ENCODE data around the gene APBA2. TPM values are rescaled to one million over a fixed set of nuclear protein-coding genes. Genes with fewer than 3 reads are reported as not detected.

The APBA2 gene
- total and polyA plus RNA-seq, 2 of the 4 experiments (the other 2 are of a cell fraction): 21.7 to 33.0 TPM

DNA sequence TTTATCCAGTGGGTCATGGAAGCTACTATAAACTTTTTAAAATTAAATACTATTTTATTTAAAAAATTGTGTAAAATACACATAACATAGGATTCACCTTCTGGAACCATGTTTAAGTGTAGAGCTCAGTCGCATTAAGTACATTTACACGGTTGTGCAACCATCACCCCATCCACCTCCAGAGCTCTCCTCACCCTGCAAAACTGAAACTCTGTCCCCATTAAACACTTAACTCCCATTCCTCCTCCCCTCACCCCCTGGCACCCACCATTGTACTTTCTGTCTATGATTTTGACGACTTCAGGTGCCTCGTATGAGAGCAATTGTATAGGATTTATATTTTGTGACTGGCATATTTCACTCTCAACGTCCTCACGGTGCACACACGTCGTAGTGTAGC lies 70.7 kb downstream of the APBA2 start:
- no peak overlapping the region for H3K23ac ChIP-seq (ENCODE audit: low read depth, low read length)
- H4K5ac ChIP-seq (ENCODE audit: low read depth, low read length): no peak overlapping the region
- peak overlapping the region; percentile 22 for H3K4ac ChIP-seq (ENCODE audit: low read depth, low read length)
- H3K79me1 ChIP-seq (ENCODE audit: low read depth in 1 of 2, low read length in 2 of 2): peaks cover 23 to 58% of the 10 kb centered on the region in 2 experiments; a peak in 3 of 4 replicates
- CTCF ChIA-PET: interaction anchor here (1.6 kb wide), 1 partner anchor 36 kb away, joined by 4 read pairs; no protein-coding TSS in a partner anchor
- no peak overlapping the region for H3K56ac ChIP-seq (ENCODE audit: extremely low read depth, insufficient read depth, low read length)
- H3K4me3 ChIP-seq (ENCODE audit: insufficient read depth, low read depth, low read length): no peak overlapping the region
- intact Hi-C loops (cut with micrococcal nuclease): no loop called here
- peak overlapping the region; percentile 27 for H2BK5ac ChIP-seq (ENCODE audit: low read depth, low read length, poor library complexity, severe bottlenecking)
- no peak overlapping the region for H3K27ac ChIP-seq (ENCODE audit: insufficient read depth, low read length)
- peak overlapping the region; percentile 56; the same call in 1 of the 2 replicates for H2BK120ac ChIP-seq (ENCODE audit: low read depth, low read length)
- dilution Hi-C loops (cut with HindIII; ENCODE audit: low sequenced_read_pairs, unreplicated experiment): no loop called here
- no peak overlapping the region for H2AFZ ChIP-seq (replicated peaks; ENCODE audit: low read length, poor library complexity)
- H2BK20ac ChIP-seq (ENCODE audit: low read depth, low read length): peak overlapping the region; percentile 2; the same call in 1 of the 2 replicates
- no peak overlapping the region for H3K9ac ChIP-seq (ENCODE audit: low read depth, low read length)
- no CpG with 5 or more reads among the region's 8 CpGs for WGBS, 2 experiments (ENCODE audit: extremely low coverage in 2 of 2, insufficient read length in 1 of 2)
- H3K14ac ChIP-seq (replicated peaks; ENCODE audit: low read depth, low read length): peak overlapping the region; percentile 57; the same call in 1 of the 2 replicates
- no TSS peak for BruUV-seq (replicated peaks)
- ATAC-seq (ENCODE audit: low read depth): no peak
- peak overlapping the region; percentile 96 for H2AK5ac ChIP-seq (ENCODE audit: low read depth, low read length)
- DNase-seq: no peak
- peak overlapping the region; percentile 60; the same call in 2 of the 3 replicates for H2BK15ac ChIP-seq (ENCODE audit: low read depth, low read length)
- H4K20me1 ChIP-seq (ENCODE audit: insufficient read depth, low read length): no peaks in the 10 kb centered on the region
- no peak overlapping the region for H3K4me2 ChIP-seq (ENCODE audit: low read depth, low read length)
- H3K27me3 ChIP-seq (ENCODE audit: control insufficient read depth, insufficient read depth, low read length): no peaks in the 10 kb centered on the region
- no peak overlapping the region; the same call in 1 of the 2 replicates for H3K18ac ChIP-seq (ENCODE audit: low read depth, low read length)
- peaks cover 15% of the 10 kb centered on the region for H3K4me1 ChIP-seq (ENCODE audit: control insufficient read depth, insufficient read depth, low read length)
- 0 out of 2 replicates have a peak overlapping the region, but pooled peaks have one; percentile 6 for H4K91ac ChIP-seq (ENCODE audit: insufficient read depth, low read depth, low read length)
- no peak overlapping the region; a peak in 2 of 4 replicates for H4K8ac ChIP-seq (ENCODE audit: low read depth in 2 of 2, low read length in 2 of 2)
- in situ Hi-C loops (cut with MboI; ENCODE audit: low sequenced_read_pairs): no loop called here
- no peaks in the 10 kb centered on the region for H3K36me3 ChIP-seq (ENCODE audit: control insufficient read depth, insufficient read depth, low read length)
- H3K9me1 ChIP-seq (ENCODE audit: insufficient read depth, low read length): peaks cover 27% of the 10 kb centered on the region
- H2AK9ac ChIP-seq (replicated peaks; ENCODE audit: low read depth, low read length, poor library complexity): no peak overlapping the region
- POLR2A ChIA-PET (ENCODE audit: unreplicated experiment): no interaction called here
- TF ChIP-seq, protein P1, sequence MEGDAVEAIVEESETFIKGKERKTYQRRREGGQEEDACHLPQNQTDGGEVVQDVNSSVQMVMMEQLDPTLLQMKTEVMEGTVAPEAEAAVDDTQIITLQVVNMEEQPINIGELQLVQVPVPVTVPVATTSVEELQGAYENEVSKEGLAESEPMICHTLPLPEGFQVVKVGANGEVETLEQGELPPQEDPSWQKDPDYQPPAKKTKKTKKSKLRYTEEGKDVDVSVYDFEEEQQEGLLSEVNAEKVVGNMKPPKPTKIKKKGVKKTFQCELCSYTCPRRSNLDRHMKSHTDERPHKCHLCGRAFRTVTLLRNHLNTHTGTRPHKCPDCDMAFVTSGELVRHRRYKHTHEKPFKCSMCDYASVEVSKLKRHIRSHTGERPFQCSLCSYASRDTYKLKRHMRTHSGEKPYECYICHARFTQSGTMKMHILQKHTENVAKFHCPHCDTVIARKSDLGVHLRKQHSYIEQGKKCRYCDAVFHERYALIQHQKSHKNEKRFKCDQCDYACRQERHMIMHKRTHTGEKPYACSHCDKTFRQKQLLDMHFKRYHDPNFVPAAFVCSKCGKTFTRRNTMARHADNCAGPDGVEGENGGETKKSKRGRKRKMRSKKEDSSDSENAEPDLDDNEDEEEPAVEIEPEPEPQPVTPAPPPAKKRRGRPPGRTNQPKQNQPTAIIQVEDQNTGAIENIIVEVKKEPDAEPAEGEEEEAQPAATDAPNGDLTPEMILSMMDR (conservative IDR thresholded peaks at IDR 0.05; ENCODE audit: low read depth, low read length): no peak
- no peaks in the 10 kb centered on the region for H3K9me3 ChIP-seq (ENCODE audit: control insufficient read depth, insufficient read depth, low read length)
